Limb (tissue), 2 donors: ENCODE measurements around the gene RIMBP2.

ENCODE experiments used
- DNase-seq, 2 donors: peaks; one replicate each; pipeline ENCODE4 v3.0.0-alpha.2; 2016; ENCODE audit errors: extremely low spot score in 2 of 2

RIMBP2 gene

GRCh38 chr12:130737731-130738130, 21.6 kb upstream of the RIMBP2 start:
- no peak for DNase-seq

- DNase-seq: no peak
Observed at GRCh38 chr12:130729344-130729743, 13.2 kb upstream of the RIMBP2 start.

GRCh38 chr12:130728158-130729058, 12.3 kb upstream of the RIMBP2 start:
- DNase-seq: no peak

GRCh38 chr12:130719263-130719859, 3.3 kb upstream of the RIMBP2 start:
- DNase-seq: no peak

- DNase-seq: no peak
Observed at GRCh38 chr12:130717752-130718151, 1.7 kb upstream of the RIMBP2 start.

GRCh38 chr12:130716969-130717366, 869 bp upstream of the RIMBP2 start:
- DNase-seq: no peak

- DNase-seq: peak in 1 of 2 donors; percentile 59
Observed at GRCh38 chr12:130715150-130715997, 725 bp downstream of the RIMBP2 start.

GRCh38 chr12:130714591-130715149, 1.4 kb downstream of the RIMBP2 start:
- DNase-seq: peak in 1 of 2 donors; percentile 54

- DNase-seq: peak in 1 of 2 donors; percentile 48
Observed at GRCh38 chr12:130714091-130714590, 2.0 kb downstream of the RIMBP2 start.

GRCh38 chr12:130713581-130713991, 2.5 kb downstream of the RIMBP2 start:
- no peak for DNase-seq

- no peak for DNase-seq
Observed at GRCh38 chr12:130712346-130713065, 3.6 kb downstream of the RIMBP2 start.

- DNase-seq: no peak
Observed at GRCh38 chr12:130711756-130712155, 4.3 kb downstream of the RIMBP2 start.

GRCh38 chr12:130710733-130711080, 5.4 kb downstream of the RIMBP2 start:
- DNase-seq: no peak

GRCh38 chr12:130709971-130710732, 5.9 kb downstream of the RIMBP2 start:
- no peak for DNase-seq

GRCh38 chr12:130709151-130709970, 6.7 kb downstream of the RIMBP2 start:
- DNase-seq: no peak

GRCh38 chr12:130708648-130709047, 7.5 kb downstream of the RIMBP2 start:
- no peak for DNase-seq

GRCh38 chr12:130707571-130707891, 8.6 kb downstream of the RIMBP2 start:
- no peak for DNase-seq

GRCh38 chr12:130706885-130707570, 9.1 kb downstream of the RIMBP2 start:
- DNase-seq: no peak

GRCh38 chr12:130706311-130706710, 9.8 kb downstream of the RIMBP2 start:
- DNase-seq: no peak
